Measurements from ENCODE around the gene SYNPO.

SYNPO gene

GRCh38 chr5:150608991-150609390, 31.5 kb upstream of the SYNPO start:
- no peak for DNase-seq

- no peak for DNase-seq
These were observed 30.4 kb upstream of the SYNPO start for GRCh38 chr5:150609843-150610584.

GRCh38 chr5:150611026-150611425, 29.4 kb upstream of the SYNPO start:
- no peak for DNase-seq

GRCh38 chr5:150612405-150612804, 28.1 kb upstream of the SYNPO start:
- DNase-seq: no peak

- no peak for DNase-seq
These were observed 27.4 kb upstream of the SYNPO start for GRCh38 chr5:150612905-150613670.

- no peak for DNase-seq
These were observed 26.3 kb upstream of the SYNPO start for GRCh38 chr5:150613991-150614660.

- DNase-seq: no peak
These were observed 25.8 kb upstream of the SYNPO start for GRCh38 chr5:150614661-150615060.

- DNase-seq: no peak
These were observed 25.2 kb upstream of the SYNPO start for GRCh38 chr5:150615141-150615699.

GRCh38 chr5:150616024-150616470, 24.4 kb upstream of the SYNPO start:
- DNase-seq: no peak

- DNase-seq: no peak
These were observed 24.0 kb upstream of the SYNPO start for GRCh38 chr5:150616506-150616905.

- no peak for DNase-seq
These were observed 22.3 kb upstream of the SYNPO start for GRCh38 chr5:150618163-150618562.

GRCh38 chr5:150618588-150619281, 21.7 kb upstream of the SYNPO start:
- no peak for DNase-seq

- no peak for DNase-seq
These were observed 20.9 kb upstream of the SYNPO start for GRCh38 chr5:150619359-150620230.

- DNase-seq: no peak
These were observed 19.2 kb upstream of the SYNPO start for GRCh38 chr5:150621301-150621700.

GRCh38 chr5:150622157-150622556, 18.3 kb upstream of the SYNPO start:
- no peak for DNase-seq

GRCh38 chr5:150623152-150623877, 17.1 kb upstream of the SYNPO start:
- peak; percentile 66 for DNase-seq

GRCh38 chr5:150623878-150624216, 16.6 kb upstream of the SYNPO start:
- no peak for DNase-seq

GRCh38 chr5:150624334-150625163, 15.9 kb upstream of the SYNPO start:
- DNase-seq: no peak

- no peak for DNase-seq
These were observed 15.3 kb upstream of the SYNPO start for GRCh38 chr5:150625164-150625535.

All from suppressor macrophage treated with lipopolysaccharide for 4 hours (primary cell).